ACC112 (cell line): Measurements from ENCODE around the gene TMEM94.

Experiments used
- H2AFZ ChIP-seq: fragments of 200-600 bp; sonication (generic); one replicate; pipeline ENCODE4 v1.6.0; 2017; ENCODE audit warnings: antibody characterized with exemption, low read length; ENCODE audit not compliant: unreplicated experiment
- H3K27ac ChIP-seq: fragments of 200-600 bp; sonication (generic); 2 replicates; pipeline ENCODE4 v1.5.1; 2014; ENCODE audit warnings: low read depth, mild to moderate bottlenecking, antibody characterized with exemption, low read length, moderate library complexity
- H3K27me3 ChIP-seq: fragments of 200-600 bp; sonication (generic); 2 replicates; pipeline ENCODE4 v1.6.1; 2014; ENCODE audit warnings: mild to moderate bottlenecking, antibody characterized with exemption, low read length, moderate library complexity, mixed read lengths; ENCODE audit not compliant: insufficient read depth
- H3K36me3 ChIP-seq: fragments of 200-600 bp; sonication (generic); 2 replicates; pipeline ENCODE4 v1.6.1; 2016; ENCODE audit warnings: mild to moderate bottlenecking, antibody characterized with exemption, low read length, moderate library complexity, mixed read lengths; ENCODE audit not compliant: insufficient read depth
- H3K4me1 ChIP-seq: fragments of 200-600 bp; sonication (generic); one replicate; pipeline ENCODE4 v1.6.1; 2016; ENCODE audit warnings: low read length, mixed read lengths; ENCODE audit not compliant: insufficient read depth, unreplicated experiment, control insufficient read depth
- H3K4me3 ChIP-seq: fragments of 200-600 bp; sonication (generic); 2 replicates; pipeline ENCODE4 v1.5.1; 2014; ENCODE audit warnings: mild to moderate bottlenecking, low read depth, low read length
- H3K79me2 ChIP-seq: fragments of 200-600 bp; sonication (generic); one replicate; pipeline ENCODE4 v1.6.0; 2016; ENCODE audit warnings: low read length; ENCODE audit not compliant: control insufficient read depth, unreplicated experiment, insufficient read depth

The TMEM94 gene

GRCh38 chr17:75530837-75531720, 74.6 kb downstream of the TMEM94 start:
- no peaks in the 10 kb centered on the region for H3K79me2 ChIP-seq
- no peak overlapping the region for H3K4me3 ChIP-seq
- H3K4me1 ChIP-seq, result no peaks in the 10 kb centered on the region
- no peaks in the 10 kb centered on the region for H3K36me3 ChIP-seq
- H3K27me3 ChIP-seq, result peaks cover 12% of the 10 kb centered on the region
- no peak overlapping the region for H3K27ac ChIP-seq
- H2AFZ ChIP-seq, result no peak overlapping the region

GRCh38 chr17:75531721-75532072, 75.3 kb downstream of the TMEM94 start:
- peaks cover 6% of the 10 kb centered on the region for H3K27me3 ChIP-seq
- H3K36me3 ChIP-seq, result no peaks in the 10 kb centered on the region
- H3K27ac ChIP-seq, result no peak overlapping the region
- no peaks in the 10 kb centered on the region for H3K4me1 ChIP-seq
- H2AFZ ChIP-seq, result no peak overlapping the region
- no peak overlapping the region for H3K4me3 ChIP-seq
- H3K79me2 ChIP-seq, result no peaks in the 10 kb centered on the region

GRCh38 chr17:75535119-75535537, 78.7 kb downstream of the TMEM94 start:
- no peak overlapping the region for H2AFZ ChIP-seq
- H3K4me3 ChIP-seq, result no peak overlapping the region
- H3K27me3 ChIP-seq, result no peaks in the 10 kb centered on the region; the same call in 1 of the 2 replicates
- no peaks in the 10 kb centered on the region for H3K36me3 ChIP-seq
- H3K4me1 ChIP-seq, result no peaks in the 10 kb centered on the region
- no peaks in the 10 kb centered on the region for H3K79me2 ChIP-seq
- no peak overlapping the region for H3K27ac ChIP-seq

DNA sequence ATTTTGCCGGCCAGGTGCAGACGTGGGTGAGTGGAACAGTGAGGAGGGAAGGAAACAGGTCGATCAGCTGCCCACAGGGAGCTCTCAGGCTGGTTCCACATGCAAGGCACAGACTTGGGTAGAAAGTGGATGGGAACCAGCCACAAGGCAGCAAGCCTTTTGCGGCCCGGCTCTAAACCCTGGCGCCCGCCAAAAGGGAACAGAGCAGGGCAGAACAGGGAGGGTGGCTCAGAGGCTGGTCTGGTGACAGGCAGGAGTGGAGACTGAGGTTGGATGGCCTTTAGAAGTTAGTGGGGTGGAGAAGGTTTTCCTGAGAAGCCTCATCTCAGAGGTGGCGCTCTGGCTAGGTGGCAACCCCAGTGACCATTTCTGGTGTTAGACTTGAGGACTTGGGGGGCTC, 79.4 kb downstream of the TMEM94 start:
- Histone ChIP-seq H3K27ac (no peak overlapping the region), H3K4me1 (no peaks in the 10 kb centered on the region), H2AFZ (no peak overlapping the region), H3K36me3 (no peaks in the 10 kb centered on the region), H3K27me3 (no peaks in the 10 kb centered on the region; the same call in 1 of the 2 replicates), H3K79me2 (no peaks in the 10 kb centered on the region), H3K4me3 (no peak overlapping the region)

DNA sequence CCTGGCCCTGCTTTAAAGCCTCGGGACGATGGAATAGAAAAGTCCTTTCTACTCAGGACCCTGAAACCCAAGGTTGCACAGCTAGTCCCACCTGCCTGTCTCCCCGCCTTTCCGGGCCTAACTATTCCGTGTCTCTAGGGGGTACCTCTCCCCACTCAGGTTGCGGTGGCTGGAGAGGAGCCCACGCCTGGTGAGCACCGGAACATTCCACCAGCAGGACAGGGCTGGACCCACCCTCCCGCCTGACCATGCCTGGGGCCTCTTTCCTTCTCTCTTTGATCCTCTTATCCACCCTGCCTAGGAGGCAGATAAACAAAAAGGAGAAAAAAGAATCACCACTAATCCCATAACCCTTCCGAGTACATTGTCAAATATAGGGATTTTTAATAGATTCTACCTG, 79.9 kb downstream of the TMEM94 start:
- H3K36me3 ChIP-seq, result no peaks in the 10 kb centered on the region
- no peak overlapping the region for H3K27ac ChIP-seq
- H3K27me3 ChIP-seq, result no peaks in the 10 kb centered on the region; the same call in 1 of the 2 replicates
- H3K79me2 ChIP-seq, result no peaks in the 10 kb centered on the region
- no peak overlapping the region for H2AFZ ChIP-seq
- H3K4me1 ChIP-seq, result no peaks in the 10 kb centered on the region
- no peak overlapping the region for H3K4me3 ChIP-seq

DNA sequence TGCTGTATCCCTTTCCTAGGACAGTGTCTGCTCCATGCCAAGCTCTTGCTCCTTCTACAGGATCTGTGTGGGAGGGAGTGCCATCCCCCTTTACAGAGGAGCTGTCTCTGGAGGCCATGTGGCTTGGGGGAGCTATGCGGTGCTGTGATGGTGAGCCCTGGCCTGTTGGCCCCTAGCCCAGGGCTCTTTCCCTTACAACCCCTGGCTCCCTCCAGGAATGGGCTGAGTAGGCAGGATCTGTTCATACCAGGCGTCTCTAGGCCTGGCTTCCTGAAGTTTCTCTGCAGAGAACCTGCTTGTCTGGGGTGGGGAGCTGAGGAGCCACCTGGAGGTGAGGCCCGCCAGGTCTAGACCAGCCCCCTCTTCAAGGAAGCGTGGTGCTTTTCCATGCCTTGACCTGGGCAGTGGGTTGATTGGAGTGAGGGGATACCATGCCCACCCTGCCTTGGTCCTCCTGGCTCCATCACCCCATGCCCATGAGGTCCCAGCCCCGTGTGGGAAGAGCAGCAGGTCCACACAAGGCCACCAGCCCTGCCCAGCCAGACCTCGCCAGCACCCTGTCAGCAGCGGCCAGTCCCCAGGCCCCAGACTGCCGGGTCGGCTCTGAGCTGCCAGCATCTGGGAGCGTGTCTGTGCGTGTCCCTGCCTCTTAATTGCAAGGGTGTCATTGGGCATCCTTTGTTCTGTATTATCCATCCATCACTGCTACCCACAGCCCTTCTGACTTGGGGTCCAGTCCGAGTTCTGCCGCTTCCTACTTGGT, 83.7 kb downstream of the TMEM94 start:
- H3K27me3 ChIP-seq, result no peaks in the 10 kb centered on the region; the same call in 1 of the 2 replicates
- H3K27ac ChIP-seq, result no peak overlapping the region
- H3K79me2 ChIP-seq, result no peaks in the 10 kb centered on the region
- H3K4me3 ChIP-seq, result no peak overlapping the region
- no peaks in the 10 kb centered on the region for H3K4me1 ChIP-seq
- H2AFZ ChIP-seq, result no peak overlapping the region
- H3K36me3 ChIP-seq, result no peaks in the 10 kb centered on the region

DNA sequence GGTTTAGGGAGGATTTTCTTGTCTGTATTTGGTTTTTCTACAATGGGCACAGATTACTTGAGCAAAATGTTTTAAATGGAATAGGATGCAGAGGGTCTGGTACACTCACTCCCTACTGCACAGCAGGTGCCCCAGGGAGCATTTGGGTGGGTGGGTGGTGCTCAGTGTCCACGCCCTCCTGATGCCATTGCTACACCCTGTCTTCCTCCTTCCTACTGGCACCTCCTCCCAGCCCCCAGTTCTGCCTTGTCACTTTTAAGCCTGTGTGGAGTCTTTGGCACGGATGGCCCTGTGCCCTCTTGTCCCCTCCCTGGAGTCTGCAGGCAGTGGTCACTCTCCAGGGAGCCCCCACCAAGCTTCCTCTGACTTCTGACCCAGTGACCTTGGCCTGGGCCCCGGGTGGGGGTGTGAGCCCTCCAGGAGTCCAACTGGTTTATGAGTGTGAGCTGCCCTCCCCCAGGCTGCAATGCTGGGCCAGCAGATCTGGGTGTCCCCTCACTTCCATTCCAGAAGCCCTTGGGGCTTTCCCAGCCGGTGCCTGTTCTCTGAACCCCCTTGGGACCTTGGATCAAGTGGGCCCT, 84.6 kb downstream of the TMEM94 start:
- no peak overlapping the region for H3K27ac ChIP-seq

DNA sequence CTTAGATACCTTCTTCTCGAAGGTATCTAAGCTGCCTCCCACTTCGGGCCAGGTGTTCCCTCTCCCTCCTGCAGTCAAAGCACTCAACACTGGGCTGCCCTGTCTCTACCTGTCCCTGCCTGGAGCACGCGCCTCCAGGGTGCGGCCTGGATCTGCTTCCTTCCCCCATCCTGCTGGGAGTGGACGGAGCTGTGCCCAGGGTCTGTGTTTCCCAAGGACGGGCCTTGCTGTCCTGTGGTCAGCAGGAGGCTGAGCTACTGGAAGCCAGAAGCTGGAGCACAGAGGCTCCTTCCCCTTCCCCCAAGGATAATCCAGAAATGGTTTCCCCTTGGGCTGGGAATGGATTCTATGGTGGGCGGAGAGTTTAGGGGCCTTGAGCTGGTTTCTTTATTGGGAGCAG, 85.8 kb downstream of the TMEM94 start:
- Histone ChIP-seq H3K36me3 (no peaks in the 10 kb centered on the region), H2AFZ (no peak overlapping the region), H3K4me3 (no peak overlapping the region), H3K79me2 (no peaks in the 10 kb centered on the region), H3K27me3 (no peaks in the 10 kb centered on the region; the same call in 1 of the 2 replicates), H3K27ac (no peak overlapping the region), H3K4me1 (no peaks in the 10 kb centered on the region)

More for the DNA sequence above, 84.6 kb downstream of the TMEM94 start:
- Histone ChIP-seq H3K79me2 (no peaks in the 10 kb centered on the region), H3K36me3 (no peaks in the 10 kb centered on the region), H3K4me3 (no peak overlapping the region), H2AFZ (no peak overlapping the region), H3K4me1 (no peaks in the 10 kb centered on the region), H3K27me3 (no peaks in the 10 kb centered on the region; the same call in 1 of the 2 replicates)

GRCh38 chr17:75542728-75543336, 86.4 kb downstream of the TMEM94 start:
- no peak overlapping the region for H3K27ac ChIP-seq
- H3K4me1 ChIP-seq, result no peaks in the 10 kb centered on the region
- no peak overlapping the region for H2AFZ ChIP-seq
- H3K27me3 ChIP-seq, result no peaks in the 10 kb centered on the region; the same call in 1 of the 2 replicates
- H3K79me2 ChIP-seq, result no peaks in the 10 kb centered on the region
- H3K36me3 ChIP-seq, result no peaks in the 10 kb centered on the region
- no peak overlapping the region for H3K4me3 ChIP-seq

DNA sequence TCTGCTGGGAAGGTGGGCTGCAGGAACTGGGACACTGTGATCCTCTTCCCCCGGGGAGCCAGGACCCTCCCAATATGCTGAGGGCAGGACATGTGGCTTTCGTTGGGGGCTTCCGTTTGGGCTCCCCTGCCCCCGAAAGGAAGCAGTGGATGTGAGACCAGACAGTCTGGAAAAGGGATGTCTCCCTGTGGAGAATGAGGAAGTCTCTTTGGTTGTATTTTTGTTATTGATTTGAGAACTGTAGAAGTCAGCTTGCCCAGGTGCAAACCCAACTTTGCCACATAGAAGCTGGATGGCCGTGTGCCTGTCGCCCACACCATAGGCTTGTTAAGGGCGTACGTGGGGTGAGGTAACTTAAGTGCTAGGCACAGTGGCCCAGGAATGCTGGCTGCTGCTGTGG, 87.8 kb downstream of the TMEM94 start:
- H3K27me3 ChIP-seq, result no peaks in the 10 kb centered on the region; the same call in 1 of the 2 replicates
- H3K36me3 ChIP-seq, result no peaks in the 10 kb centered on the region
- H3K4me1 ChIP-seq, result no peaks in the 10 kb centered on the region
- H2AFZ ChIP-seq, result no peak overlapping the region
- no peak overlapping the region for H3K27ac ChIP-seq
- H3K4me3 ChIP-seq, result no peak overlapping the region
- no peaks in the 10 kb centered on the region for H3K79me2 ChIP-seq
